Left colon (tissue), 2 donors: ENCODE results near the gene NRIP1. TPM values are rescaled to one million over a fixed set of nuclear protein-coding genes. Genes with fewer than 3 reads are reported as not detected.
A peak's percentile ranks its signal among the peaks of the same experiment; 100 is the strongest.

ENCODE experiments used
- ATAC-seq: fragments of 200-7000 bp; cut with Tn5 transposase; one replicate; pipeline ENCODE4 v1.9.1; 2020; ENCODE audit warnings: mild to moderate bottlenecking, moderate library complexity
- DNase-seq, 2 donors: peaks; one replicate each; pipeline ENCODE4 v3.0.0-alpha.2; 2020
- intact Hi-C, 2 donors: fragments of 100-400 bp; cut with DNase I in 1 of 2; cut with micrococcal nuclease in 1 of 2; formaldehyde crosslinking; loops; one replicate each; pipeline versions ENCODE4 v1.11.2 to v1.14.0; 2022; cut with DNase I, micrococcal nuclease
- total RNA-seq, 2 donors: library from RNA; stranded (reverse); fragmentation: NEBNext Ultra II Directional; extraction: Animal tissue kit (Norgen Biotek cat#: 25700); gene quantifications; one replicate each; pipeline ENCODE4 v1.2.1, GENCODE V29; 2021
- donor health status: DM: no; HTN: no; CAD: no.
- donor health status: DM: yes; HTN: yes; CAD: no.

The NRIP1 gene
- total RNA-seq, 2 donors from 2014 or later = 78.5 to 82.9 TPM

DNA sequence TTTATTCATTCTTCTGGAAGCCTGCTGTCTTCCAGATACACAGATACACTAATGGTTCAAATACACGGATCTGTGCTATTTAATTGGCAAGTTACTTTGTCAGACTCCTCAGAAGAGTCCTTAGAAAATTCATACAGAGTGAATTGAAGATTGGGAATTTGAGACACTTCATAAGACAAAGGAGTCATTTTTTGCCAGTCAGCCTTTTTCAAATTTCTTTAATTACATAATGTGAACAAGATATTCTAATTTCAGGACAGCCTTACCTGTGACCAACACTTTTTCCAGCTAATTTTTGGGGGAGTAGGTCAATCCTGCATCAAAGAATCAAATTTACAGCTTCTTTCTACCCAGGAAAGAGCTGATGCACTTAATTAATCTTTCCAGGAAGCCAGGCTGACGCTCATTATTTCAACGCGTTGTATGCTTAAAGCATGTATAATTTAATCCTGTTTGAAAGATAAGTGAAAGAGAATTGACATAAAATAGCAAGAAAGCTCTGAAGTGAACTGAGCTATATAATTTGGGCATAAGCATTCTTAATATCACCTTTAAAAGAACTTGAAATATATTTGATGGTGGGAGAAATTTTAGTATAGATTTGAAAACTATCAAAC is 12.8 kb upstream of the NRIP1 start:
- intact Hi-C loops = no loop called here
- no peak for ATAC-seq
- DNase-seq = no peak

DNA sequence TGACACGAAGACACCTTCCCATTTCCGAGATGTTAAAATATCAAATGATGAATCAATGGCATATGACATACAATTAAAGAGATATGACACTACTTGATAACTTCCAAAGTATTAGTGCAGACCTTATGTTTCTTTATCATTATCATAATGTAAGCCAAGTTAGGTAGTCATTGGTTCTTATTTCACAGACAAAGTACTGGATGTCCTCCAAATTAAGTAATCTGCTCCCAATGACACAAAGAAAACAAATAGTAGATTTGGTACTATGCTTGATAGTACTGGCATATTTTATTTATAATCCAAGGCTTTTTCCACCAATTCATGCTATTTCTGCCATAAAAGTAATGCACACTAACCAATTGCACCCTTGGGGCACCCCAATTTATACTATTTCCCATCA is 11.9 kb upstream of the NRIP1 start:
- intact Hi-C loops = no loop called here
- ATAC-seq = no peak

DNA sequence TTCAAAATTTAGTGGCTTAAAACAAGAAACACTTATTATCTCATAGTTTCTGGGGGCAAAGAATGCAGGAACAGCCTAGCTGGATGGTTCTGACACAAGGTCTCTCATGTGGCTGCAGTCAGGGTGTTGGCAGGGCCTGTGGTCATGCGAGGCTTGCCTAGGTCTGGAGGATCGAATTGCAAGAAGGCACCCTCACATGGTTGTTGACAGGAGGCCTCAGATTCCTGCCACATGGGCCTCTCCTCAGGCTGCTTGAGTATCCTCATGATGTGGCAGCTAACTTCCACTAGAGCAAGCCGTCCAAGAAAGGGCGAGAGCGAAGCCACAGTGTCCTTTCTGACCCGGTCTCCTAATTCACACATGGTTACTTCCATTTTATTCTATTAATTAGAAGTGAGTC is 6.2 kb upstream of the NRIP1 start:
- no peak for ATAC-seq
- DNase-seq = no peak
- intact Hi-C loops = no loop called here

More for the DNA sequence above, 11.9 kb upstream of the NRIP1 start:
- DNase-seq = no peak

DNA sequence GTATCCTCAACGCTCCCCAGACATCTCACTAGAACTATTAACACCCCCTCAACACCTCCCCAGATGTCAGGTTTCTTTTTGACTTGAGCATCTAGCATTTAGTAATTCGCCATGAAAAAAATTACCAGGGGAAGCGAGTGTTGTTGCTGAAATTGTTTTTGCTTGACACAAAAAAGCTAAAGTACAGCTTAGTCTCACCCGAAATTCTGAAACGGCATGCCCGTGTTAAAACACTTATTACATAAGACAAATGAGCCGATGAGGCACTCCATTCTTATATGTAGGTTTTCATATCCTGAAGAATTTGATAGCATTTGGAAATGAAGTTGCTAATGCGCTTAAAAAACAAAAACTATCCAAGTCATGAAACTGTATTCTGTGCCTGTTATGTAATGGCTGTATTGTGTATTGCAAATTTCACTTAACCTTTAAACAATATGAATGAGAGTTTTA is 1.3 kb upstream of the NRIP1 start:
- no peak for DNase-seq
- intact Hi-C loops = loop anchor here in 1 of 2 donors (10.0 kb wide), 1 partner anchor 191 kb away; no protein-coding TSS in a partner anchor
- ATAC-seq = no peak

DNA sequence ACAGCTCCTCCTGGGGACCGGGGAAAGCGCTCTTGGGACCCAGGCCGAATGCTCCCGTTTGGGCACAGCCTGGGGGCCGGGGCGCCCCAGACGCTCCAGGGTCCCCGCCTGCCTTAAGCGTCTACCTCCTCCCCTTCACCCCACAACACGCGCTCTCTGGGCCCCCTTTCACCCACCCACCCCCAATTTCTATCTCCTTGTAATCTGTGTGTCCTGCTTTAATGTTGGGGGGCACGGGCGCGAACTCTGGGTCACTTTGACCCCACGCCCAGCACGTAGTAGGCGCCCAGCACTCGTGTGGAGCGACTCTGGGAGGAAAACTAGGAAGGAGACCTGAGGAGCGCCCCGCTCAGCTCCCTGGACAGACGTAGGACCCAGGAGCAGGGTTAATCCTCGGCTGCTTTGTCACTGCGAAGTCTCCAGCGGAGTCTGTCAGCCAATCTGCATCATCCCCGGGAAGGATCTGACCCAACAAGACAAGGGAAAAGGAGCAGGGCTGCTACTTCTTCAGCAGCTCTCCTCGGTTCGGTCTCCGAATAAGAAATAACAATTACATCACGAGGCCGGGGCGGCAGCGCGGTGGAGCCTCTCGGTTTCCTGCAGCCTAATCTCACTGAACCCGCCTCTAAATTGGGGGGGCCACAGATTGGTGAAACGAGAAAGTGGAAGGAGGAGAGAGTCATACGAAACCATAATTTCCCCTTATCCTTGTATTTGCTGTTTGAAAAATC is 757 bp upstream of the NRIP1 start:
- ATAC-seq (peak; percentile 57), DNase-seq (peak; percentile 83 to 85)
- intact Hi-C loops = loop anchor here in 1 of 2 donors (10.0 kb wide), 1 partner anchor 191 kb away; no protein-coding TSS in a partner anchor

DNA sequence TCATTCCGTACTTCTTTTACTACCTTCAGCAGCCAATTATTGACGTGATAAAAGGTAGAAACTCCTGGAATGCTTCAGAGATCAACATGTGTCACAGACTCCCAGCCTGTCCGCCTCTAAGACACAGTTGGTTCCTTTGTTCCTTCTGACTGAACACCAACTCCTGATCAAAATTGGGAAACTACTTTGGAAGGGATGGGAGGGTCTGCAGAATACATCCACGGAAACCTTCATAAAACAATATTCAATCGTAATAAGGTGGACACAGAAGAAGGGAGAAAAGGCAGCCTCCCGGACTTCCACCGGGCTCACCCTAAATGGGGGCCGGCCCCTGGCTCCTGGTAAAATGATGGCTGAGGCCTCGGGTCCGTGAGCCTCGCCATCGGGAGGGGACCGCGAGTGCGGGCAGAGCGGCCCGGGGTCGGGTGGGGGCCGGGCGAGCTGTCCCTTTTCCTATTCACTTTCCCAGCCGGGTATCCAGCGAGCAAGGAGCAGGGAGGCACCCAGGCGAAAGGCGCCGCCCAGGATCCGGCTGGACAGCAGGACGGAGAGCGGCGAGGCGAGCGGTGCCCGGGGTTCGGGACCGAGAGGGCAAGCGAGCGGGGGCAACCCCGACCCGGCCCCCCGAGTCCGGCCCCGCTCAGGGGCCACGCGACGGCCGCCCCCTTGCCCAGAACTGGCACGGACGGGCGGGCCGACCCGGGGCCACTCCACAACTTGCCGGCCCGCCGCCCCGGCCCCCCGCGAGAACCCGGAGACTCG is 805 bp downstream of the NRIP1 start:
- DNase-seq (peak; percentile 49 to 72), ATAC-seq (peak; percentile 29)
- intact Hi-C loops = loop anchor here in 1 of 2 donors (10.0 kb wide), 1 partner anchor 189 kb away; no protein-coding TSS in a partner anchor

DNA sequence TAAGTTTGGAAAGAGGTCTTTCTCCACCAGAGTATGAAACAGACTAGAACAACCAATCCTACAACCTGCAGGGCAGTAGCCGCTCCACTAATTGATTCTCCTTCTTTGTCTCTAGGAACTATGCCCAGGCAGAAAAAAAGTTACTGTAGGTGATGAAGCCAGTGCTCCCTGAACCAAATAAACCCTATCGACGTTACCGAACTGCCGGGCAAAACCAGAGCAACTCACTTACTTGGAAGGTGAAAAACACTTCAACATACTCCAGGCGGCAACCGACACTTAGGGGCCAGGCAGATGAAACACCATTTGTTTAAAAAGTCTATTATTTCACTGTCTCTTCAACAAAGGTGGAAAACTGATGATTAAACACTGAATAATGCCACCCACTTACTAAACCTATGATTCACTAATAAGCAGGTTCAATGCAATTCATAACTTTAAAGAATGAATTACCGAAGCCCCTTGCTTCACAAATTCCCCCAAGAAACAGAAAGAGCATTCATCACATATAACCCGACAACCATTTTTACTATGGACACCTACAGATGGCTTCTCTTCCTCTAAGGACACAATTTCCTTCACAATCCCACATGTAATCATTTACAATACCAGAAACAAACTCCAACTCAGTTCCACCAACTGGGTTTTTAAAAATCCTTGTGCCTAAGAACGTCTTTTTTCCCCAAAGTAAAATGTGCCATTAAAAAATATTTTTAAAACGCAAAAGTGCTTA is 1.6 kb downstream of the NRIP1 start:
- intact Hi-C loops = loop anchor here in 1 of 2 donors (10.0 kb wide), 1 partner anchor 188 kb away; no protein-coding TSS in a partner anchor
- ATAC-seq (no peak), DNase-seq (peak in 1 of 2 donors; percentile 23)

DNA sequence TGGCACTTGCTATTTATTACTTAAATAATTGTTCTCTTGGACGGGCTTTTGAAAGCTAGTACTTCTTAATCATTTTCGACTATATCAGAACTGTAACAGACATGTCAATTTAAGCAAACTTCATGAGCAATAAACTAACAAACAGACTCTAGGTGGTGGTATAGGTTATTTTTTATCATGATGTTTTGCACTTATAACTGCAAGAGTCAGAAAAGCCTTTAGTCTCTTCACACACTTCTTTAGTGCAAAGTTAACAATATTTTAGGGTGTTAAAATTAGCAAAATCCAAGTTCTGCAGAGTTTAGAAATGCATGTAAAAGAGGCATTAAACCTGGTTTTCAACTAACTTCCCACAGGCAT is 2.2 kb downstream of the NRIP1 start:
- no peak for DNase-seq
- no peak for ATAC-seq
- intact Hi-C loops = loop anchor here in 1 of 2 donors (10.0 kb wide), 1 partner anchor 188 kb away; no protein-coding TSS in a partner anchor

DNA sequence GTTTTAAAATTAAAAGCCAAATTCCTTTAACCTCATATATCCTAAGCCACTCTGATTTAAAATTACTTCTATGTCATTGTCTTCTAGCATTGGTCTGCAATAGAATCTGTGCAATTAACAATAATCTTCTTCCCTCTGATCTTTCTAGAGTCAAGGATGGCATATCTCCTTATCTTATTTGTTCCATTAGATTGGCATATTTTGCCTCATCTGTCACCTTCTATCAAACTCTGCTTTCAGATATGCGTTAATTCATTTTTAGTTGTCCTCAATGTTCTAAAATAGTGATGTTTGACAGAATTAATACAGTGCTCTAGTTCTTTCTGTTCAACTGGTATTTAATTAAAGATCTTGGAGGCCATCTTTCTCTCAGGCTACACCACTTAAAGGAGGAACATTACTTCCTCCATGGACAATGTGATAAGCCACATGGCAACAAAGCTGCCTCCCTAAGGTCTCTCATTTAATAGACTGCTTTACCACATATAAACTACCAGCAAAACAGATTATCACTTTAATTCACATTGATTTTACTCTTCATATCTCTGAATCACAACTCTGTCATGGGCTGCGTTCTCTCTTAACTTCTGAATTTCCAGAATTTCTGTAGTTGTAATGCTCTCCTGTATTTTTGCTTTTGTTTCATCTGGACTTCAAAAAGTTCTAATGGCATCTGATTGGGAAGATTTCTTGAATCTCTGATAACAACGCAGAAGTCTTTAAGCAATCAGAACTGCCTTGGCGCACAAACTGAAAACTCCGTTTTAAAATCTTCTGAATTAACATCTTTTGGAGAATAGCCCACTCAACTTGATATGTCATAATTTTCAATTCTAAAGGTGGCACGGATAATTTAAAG is 2.8 kb downstream of the NRIP1 start:
- intact Hi-C loops = loop anchor here in 1 of 2 donors (10.0 kb wide), 1 partner anchor 187 kb away; no protein-coding TSS in a partner anchor
- ATAC-seq (no peak), DNase-seq (no peak)

DNA sequence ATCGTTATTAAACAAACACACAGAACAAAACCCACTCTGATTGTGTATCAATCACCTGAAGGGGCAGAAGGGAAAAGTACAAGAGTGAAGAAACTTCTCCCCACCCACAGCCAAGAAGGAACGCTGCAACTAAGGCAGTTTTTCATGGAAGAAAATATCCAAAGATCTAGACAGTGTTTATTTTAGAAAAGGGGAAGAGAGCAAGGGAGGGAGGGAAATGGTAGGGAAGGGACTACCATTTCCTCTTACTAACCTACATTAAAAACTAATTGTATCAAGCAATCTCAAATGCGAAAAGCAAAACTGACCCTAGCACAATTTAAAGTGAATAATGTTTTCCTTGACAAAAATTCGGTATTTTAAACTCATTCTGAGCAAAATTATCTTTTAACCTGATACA is 3.5 kb downstream of the NRIP1 start:
- intact Hi-C loops = loop anchor here in 1 of 2 donors (10.0 kb wide), 1 partner anchor 186 kb away; no protein-coding TSS in a partner anchor
- no peak for DNase-seq
- no peak for ATAC-seq

DNA sequence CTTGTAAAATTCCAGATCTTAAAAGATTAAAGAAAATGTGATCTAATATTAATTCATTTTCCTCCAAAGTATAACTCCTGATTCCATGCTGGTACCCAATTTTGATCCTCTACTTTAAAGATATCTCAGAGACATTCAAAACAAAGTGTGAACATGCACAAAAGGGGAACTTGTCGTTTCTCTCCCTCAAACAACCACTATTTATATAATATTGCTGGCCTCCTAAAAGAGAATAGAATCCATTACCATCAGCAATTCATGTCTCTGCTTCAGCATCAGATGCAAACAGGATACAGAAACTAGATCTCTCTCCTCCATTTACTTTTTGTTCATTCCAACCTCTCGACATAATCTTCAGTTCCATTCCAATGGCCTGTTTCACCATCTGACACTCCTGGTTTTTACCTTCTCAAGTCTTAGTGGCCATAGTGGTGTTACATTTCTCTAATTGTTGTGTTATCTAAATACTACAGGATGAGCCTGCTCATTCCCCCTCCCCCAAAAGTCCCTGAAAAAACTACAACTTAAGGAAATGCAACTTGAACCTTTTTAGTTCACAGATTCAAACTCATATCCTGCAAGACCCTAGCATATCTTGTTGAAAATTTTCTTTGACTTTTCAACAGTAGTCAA is 4.1 kb downstream of the NRIP1 start:
- intact Hi-C loops = loop anchor here in 1 of 2 donors (10.0 kb wide), 1 partner anchor 186 kb away; no protein-coding TSS in a partner anchor

DNA sequence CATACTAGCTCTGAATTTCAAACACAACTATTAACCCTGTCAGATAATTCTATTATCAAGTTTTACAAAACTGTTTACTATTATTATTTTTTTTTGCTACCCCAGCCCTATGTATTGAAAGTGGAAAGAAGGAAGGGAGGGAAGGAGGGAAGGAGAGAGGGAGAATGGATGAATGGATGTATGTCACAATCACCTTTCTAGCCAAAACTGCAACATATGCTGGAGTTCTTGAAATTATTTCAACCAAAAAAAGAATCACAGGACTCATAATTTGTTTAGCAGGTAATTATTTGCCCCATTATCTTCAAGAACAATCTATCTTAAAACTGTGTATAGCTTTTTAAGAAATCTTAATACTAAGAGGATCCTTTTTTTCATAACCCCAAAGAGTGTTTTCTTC is 5.4 kb downstream of the NRIP1 start:
- no peak for DNase-seq
- intact Hi-C loops = loop anchor here in 1 of 2 donors (10.0 kb wide), 1 partner anchor 425 kb away; no protein-coding TSS in a partner anchor
- no peak for ATAC-seq

More for the DNA sequence above, 4.1 kb downstream of the NRIP1 start:
- DNase-seq (no peak), ATAC-seq (no peak)

DNA sequence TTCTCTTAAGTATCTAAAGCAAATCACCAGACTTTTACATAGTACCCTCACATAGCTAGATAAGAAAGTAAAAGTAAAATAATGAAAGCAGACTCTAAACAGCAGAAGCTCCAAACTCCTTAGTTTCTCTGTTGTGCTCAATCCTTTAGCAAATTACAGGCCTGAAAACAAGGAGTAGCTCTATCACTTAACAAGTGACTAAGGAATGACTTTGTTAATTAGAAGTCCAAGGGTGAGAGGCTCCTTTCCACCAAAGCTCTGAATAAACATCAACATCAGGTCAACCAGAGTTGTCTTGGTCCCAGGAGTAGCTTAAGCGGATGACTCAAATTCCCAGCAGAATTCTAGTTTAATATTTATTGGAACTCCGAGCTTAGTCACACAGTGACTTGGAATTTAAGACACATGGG is 5.9 kb downstream of the NRIP1 start:
- intact Hi-C loops = loop anchor here in 1 of 2 donors (10.0 kb wide), 1 partner anchor 426 kb away; no protein-coding TSS in a partner anchor
- peak; percentile 14 for ATAC-seq

DNA sequence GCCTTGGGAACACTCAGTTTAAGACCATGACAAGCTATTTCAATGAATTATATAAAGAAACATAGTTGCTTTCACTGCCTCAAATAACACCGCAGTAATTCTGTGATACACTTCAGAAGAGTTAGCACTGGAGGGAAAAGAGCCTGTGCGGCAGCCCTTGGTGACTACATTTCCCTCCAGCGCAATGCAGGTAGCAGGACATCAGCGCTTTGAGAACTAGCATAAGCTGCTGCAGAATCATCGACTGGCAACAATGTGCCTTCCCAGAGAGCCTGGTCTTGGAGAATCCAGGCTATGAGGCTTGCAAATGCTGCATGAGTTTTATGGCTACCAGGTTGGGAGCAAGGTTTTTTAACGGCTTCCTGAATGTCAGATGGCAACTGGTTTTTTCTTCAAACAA is 7.5 kb downstream of the NRIP1 start:
- peak; percentile 30 to 33 for DNase-seq
- peak; percentile 59 for ATAC-seq
- intact Hi-C loops = loop anchor here in 1 of 2 donors (10.0 kb wide), 1 partner anchor 428 kb away; no protein-coding TSS in a partner anchor

More for the DNA sequence above, 5.9 kb downstream of the NRIP1 start:
- DNase-seq = no peak

DNA sequence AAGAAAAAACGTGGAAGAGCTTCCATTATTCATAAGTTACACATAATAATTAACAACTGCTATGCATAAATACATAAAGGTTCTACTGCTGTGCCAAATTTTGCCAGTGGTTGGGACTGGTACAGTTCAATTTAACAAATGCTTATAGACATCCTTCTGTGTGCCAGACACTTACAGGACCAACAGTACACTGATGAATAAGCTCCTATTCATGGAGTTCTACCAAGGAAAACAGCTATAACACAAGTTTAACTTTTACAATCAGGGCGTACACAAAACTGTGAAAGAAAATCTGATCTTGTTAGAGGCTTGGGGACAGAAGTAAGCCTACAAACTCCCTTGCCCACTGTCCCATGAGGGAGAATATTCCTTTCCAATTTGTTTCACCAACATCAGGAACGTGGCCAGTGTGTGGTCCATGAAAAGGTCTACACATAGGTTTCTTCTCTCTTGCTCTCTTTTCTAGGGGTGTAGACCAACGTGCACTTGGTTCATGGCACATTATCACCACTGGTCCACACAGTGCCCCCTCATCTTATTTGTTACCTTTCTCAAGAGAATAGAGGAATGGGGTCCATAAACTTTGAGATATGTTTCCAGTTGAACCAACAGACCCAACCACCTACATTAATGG is 10.1 kb downstream of the NRIP1 start:
- ATAC-seq (no peak), DNase-seq (no peak)
- intact Hi-C loops = loop anchor here in 1 of 2 donors (10.0 kb wide), 1 partner anchor 430 kb away; no protein-coding TSS in a partner anchor

DNA sequence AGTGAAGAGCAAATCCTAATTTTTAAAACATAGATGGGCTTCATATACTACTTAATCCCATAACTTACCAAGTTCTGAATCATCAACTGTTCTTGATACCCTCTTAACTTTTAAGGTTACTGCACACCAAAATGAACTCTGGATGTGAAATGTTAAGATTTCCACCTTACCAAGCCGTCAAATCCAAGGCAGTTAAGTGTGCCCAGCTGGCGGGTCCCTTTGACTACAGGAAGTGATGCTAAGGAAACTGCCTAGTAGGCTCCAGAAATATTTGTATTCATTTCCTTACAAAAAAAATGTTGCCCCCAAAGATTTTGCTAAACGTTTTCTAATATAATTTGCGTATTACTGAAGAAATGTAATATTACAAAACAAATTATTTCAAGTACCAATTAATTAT is 10.7 kb downstream of the NRIP1 start:
- intact Hi-C loops = loop anchor here in 1 of 2 donors (10.0 kb wide), 1 partner anchor 431 kb away; no protein-coding TSS in a partner anchor
- DNase-seq (peak in 1 of 2 donors; percentile 26), ATAC-seq (no peak)
